ENCODE measurements around the gene PRKN. TPM values are rescaled to one million over a fixed set of nuclear protein-coding genes. Genes with fewer than 3 reads are reported as not detected.

Gene PRKN
- total RNA-seq, 2 donors from 2014 or later = 3.3 to 4.8 TPM

DNA sequence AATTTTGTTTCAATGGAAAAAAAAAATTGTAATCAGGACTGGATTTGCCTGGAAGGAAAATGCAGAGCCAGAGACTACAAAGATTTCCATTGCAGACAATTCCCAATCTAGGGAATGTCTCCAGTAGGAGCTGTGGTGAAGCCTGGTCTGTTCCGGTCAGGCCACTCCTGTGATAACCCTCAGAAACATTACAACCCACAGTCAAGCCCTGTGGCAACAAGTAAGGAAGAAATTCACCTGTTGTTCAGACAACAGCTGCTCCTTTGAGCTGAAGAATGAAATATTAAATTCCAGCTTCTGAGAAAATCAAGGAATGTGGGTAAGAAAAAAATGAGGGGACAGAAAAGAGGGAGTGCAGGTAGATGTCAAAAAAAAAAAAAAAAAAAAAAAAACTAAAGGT lies 8.0 kb downstream of the PRKN start:
- no peaks in the 10 kb centered on the region for H3K27me3 Mint-ChIP-seq (ENCODE audit: insufficient read depth)
- no peaks in the 10 kb centered on the region for H3K4me1 ChIP-seq (ENCODE audit: control insufficient read depth, insufficient read depth, low read length)
- DNase-seq = no peak
- H3K9me3 ChIP-seq (ENCODE audit: control insufficient read depth, low read length) = no peaks in the 10 kb centered on the region
- H3K27me3 ChIP-seq (ENCODE audit: control insufficient read depth, insufficient read depth, low read length, poor library complexity, severe bottlenecking) = no peaks in the 10 kb centered on the region
- H3K4me3 ChIP-seq (ENCODE audit: low read length) = no peak overlapping the region
- TF ChIP-seq, protein P1, sequence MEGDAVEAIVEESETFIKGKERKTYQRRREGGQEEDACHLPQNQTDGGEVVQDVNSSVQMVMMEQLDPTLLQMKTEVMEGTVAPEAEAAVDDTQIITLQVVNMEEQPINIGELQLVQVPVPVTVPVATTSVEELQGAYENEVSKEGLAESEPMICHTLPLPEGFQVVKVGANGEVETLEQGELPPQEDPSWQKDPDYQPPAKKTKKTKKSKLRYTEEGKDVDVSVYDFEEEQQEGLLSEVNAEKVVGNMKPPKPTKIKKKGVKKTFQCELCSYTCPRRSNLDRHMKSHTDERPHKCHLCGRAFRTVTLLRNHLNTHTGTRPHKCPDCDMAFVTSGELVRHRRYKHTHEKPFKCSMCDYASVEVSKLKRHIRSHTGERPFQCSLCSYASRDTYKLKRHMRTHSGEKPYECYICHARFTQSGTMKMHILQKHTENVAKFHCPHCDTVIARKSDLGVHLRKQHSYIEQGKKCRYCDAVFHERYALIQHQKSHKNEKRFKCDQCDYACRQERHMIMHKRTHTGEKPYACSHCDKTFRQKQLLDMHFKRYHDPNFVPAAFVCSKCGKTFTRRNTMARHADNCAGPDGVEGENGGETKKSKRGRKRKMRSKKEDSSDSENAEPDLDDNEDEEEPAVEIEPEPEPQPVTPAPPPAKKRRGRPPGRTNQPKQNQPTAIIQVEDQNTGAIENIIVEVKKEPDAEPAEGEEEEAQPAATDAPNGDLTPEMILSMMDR (conservative IDR thresholded peaks at IDR 0.05) = no peak
- H3K9me3 Mint-ChIP-seq = peaks cover 4% of the 10 kb centered on the region
- peaks cover 10% of the 10 kb centered on the region for H3K4me1 Mint-ChIP-seq
- no peak overlapping the region for H3K4me3 Mint-ChIP-seq
- no peak overlapping the region for H3K27ac ChIP-seq (ENCODE audit: low read depth, low read length)
- 80 to 100% methylated on average over 1 of the region's 1 CpG for WGBS, 2 experiments (ENCODE audit: insufficient coverage in 1 of 2, insufficient read length in 1 of 2)
- no peak overlapping the region for H3K9ac ChIP-seq (ENCODE audit: extremely low read depth, low read length, poor library complexity, severe bottlenecking)
- no peaks in the 10 kb centered on the region for H3K36me3 Mint-ChIP-seq (ENCODE audit: low read depth)
- H3K36me3 ChIP-seq (ENCODE audit: control insufficient read depth, insufficient read depth, low read length) = no peaks in the 10 kb centered on the region
- no peak overlapping the region for H3K27ac Mint-ChIP-seq

- no peaks in the 10 kb centered on the region for H3K36me3 Mint-ChIP-seq (ENCODE audit: low read depth)
- Histone ChIP-seq H3K9ac (ENCODE audit: extremely low read depth, low read length, poor library complexity, severe bottlenecking) (no peak overlapping the region), H3K27ac (ENCODE audit: low read depth, low read length) (no peak overlapping the region), H3K4me1 (ENCODE audit: control insufficient read depth, insufficient read depth, low read length) (no peaks in the 10 kb centered on the region), H3K36me3 (ENCODE audit: control insufficient read depth, insufficient read depth, low read length) (no peaks in the 10 kb centered on the region), H3K4me3 (ENCODE audit: low read length) (no peak overlapping the region), H3K27me3 (ENCODE audit: control insufficient read depth, insufficient read depth, low read length, poor library complexity, severe bottlenecking) (no peaks in the 10 kb centered on the region), H3K9me3 (ENCODE audit: control insufficient read depth, low read length) (no peaks in the 10 kb centered on the region)
- peaks cover 9% of the 10 kb centered on the region for H3K4me1 Mint-ChIP-seq
- no peak overlapping the region for H3K27ac Mint-ChIP-seq
- H3K27me3 Mint-ChIP-seq (ENCODE audit: insufficient read depth) = no peaks in the 10 kb centered on the region
- H3K4me3 Mint-ChIP-seq = no peak overlapping the region
- 91% methylated on average over 5 to 6 of the region's 6 CpGs for WGBS, 2 experiments (ENCODE audit: insufficient coverage in 1 of 2, insufficient read length in 1 of 2)
- DNase-seq = no peak
- TF ChIP-seq, protein P1 (conservative IDR thresholded peaks at IDR 0.05) = no peak
- H3K9me3 Mint-ChIP-seq = peaks cover 4% of the 10 kb centered on the region
Observed at GRCh38 chr6:162715601-162716000, 12.0 kb downstream of the PRKN start.

DNA sequence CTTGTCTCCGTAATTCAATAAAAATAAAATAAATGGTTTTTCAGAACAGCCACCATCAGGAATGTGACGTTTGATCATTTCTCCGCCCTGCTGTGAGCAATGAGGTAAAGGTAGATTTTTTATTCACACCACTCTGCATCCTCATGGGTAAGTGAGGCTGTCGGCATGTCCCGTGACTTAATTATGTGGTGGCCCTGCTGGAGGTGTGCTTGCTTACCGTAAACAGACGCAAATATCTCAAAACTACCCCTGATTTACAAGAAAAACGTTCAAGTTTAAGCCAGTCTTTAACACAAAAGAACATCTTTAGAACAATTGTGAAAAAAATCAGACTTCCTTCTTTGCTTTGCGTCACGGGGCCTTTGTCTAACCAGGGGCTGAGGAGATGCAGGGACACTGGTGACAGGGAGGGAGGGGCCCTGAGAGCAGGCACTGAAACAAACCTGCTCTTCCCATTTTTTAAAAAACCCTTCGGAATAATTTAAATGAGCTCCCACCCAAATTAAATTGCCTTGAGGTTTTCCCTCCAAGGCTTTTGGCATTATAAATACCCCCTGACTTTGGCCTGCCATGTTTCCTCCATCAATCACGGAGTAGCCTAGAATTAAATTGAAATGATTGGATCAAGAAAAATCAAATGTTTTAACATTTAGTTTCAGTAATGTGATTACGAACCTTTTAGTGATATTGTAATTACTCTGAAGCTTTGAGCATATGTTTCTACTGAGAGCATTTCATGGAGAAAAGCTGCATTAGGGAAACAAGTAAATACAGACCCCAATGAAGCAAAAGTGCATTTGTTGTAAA lies 13.4 kb downstream of the PRKN start:
- H3K27ac Mint-ChIP-seq = peak overlapping the region; percentile 61
- Histone ChIP-seq H3K9me3 (ENCODE audit: control insufficient read depth, low read length) (no peaks in the 10 kb centered on the region), H3K36me3 (ENCODE audit: control insufficient read depth, insufficient read depth, low read length) (no peaks in the 10 kb centered on the region), H3K9ac (ENCODE audit: extremely low read depth, low read length, poor library complexity, severe bottlenecking) (no peak overlapping the region), H3K4me3 (ENCODE audit: low read length) (no peak overlapping the region), H3K4me1 (ENCODE audit: control insufficient read depth, insufficient read depth, low read length) (no peaks in the 10 kb centered on the region), H3K27ac (ENCODE audit: low read depth, low read length) (no peak overlapping the region), H3K27me3 (ENCODE audit: control insufficient read depth, insufficient read depth, low read length, poor library complexity, severe bottlenecking) (no peaks in the 10 kb centered on the region)
- peaks cover 9% of the 10 kb centered on the region for H3K4me1 Mint-ChIP-seq
- no peaks in the 10 kb centered on the region for H3K27me3 Mint-ChIP-seq (ENCODE audit: insufficient read depth)
- TF ChIP-seq, protein P1 (conservative IDR thresholded peaks at IDR 0.05) = no peak
- no peak for DNase-seq
- no peaks in the 10 kb centered on the region for H3K36me3 Mint-ChIP-seq (ENCODE audit: low read depth)
- no peak overlapping the region for H3K4me3 Mint-ChIP-seq
- peaks cover 4% of the 10 kb centered on the region for H3K9me3 Mint-ChIP-seq
- WGBS, 2 experiments (ENCODE audit: insufficient coverage in 1 of 2, insufficient read length in 1 of 2) = 63 to 80% methylated on average over 6 to 13 of the region's 13 CpGs

All from endodermal cell (in vitro differentiated cells).